Measurements from ENCODE around the gene C3orf18. TPM values are rescaled to one million over a fixed set of nuclear protein-coding genes. Genes with fewer than 3 reads are reported as not detected.
A peak's percentile ranks its signal among the peaks of the same experiment; 100 is the strongest.

Gene C3orf18
- total RNA-seq, 2 experiments from 2014 or later = 29.0 to 33.9 TPM

DNA sequence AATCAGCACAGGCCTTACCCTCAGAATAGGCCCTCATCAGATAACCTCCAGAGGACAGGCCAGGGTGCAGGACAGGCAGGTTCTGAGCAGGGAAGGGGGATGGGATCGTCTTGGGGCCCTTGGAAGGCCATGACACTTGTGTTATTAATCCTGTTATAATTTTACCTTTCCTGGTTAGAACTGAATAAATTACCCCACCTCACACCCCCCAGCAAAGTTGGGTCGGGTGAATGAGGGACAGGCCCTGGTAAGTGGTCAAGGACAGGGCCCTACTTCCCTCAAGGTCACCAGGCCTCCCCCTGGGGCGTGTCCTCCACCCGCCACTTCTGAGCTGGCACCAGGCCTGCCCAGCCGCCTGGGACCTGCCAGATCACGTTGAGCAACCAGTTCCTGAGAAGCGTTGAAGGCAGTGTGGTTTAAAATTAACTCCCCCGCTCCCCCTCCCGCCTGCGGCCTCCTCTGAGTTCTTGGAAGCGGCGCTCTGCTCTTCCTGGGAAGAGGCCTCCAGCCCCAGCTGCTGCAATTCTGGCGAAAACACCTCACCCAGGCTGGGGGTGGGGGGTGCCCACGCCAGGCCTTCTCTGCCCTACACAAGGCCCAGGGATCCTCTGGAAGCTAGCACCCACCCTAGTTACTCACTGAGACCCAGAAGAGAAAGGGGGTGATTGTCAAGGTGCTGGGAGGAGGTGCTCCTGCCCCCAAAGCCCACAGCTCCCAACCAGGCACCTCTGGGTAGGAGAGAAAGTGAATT lies 33.5 kb upstream of the C3orf18 start:
- peaks cover 85% of the 10 kb centered on the region for H3K4me1 Mint-ChIP-seq
- CTCF ChIA-PET = interaction anchor here (0.8 to 13.4 kb wide), 6 partner anchors 10 to 33 kb away, joined by 3 to 211 read pairs (median 43); partner anchors contain the start of genes C3orf18, CISH, HEMK1 and MAPKAPK3
- no peaks in the 10 kb centered on the region for H3K27me3 Mint-ChIP-seq
- no peaks in the 10 kb centered on the region for H3K9me3 Mint-ChIP-seq
- H3K27ac Mint-ChIP-seq = peak overlapping the region; percentile 98
- H3K4me3 Mint-ChIP-seq = peak overlapping the region; percentile 99
- DNase-seq = peak; percentile 84
- POLR2A ChIA-PET = interaction anchor here (1.5 to 7.0 kb wide), 4 partner anchors 11 to 34 kb away, joined by 4 to 85 read pairs (median 66); partner anchors contain the start of genes C3orf18, CISH and HEMK1
- peaks cover 69% of the 10 kb centered on the region for H3K36me3 Mint-ChIP-seq (ENCODE audit: low read depth)

DNA sequence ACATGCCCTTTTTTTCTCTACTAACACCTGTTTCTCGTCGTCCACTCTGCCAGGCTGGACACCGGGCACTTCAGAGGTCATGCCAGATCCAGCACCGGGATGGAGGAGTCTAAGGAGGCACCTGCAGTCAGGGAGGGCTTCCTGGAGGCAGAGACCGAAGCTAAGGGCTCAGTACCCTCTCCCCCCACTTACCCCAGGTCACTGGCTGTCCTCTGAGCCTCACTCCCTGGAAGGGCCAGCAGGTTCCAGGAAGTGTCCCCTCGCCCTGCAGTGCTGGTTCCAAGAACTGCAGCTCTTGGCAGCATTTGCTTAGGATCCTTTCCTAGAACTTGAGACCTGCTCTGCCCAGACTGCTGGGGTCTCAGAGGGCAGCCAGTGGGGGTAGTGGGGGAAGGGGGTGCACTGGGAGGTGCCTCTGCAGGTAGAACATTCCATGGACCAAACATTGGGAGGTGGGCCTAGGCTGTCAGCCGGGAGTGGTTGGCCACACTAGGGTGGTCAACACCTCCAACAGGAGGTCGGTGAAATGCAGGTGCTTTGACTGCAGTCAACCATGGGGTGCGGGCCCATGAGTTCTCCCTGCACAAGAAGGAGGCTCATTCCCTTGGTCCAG lies 32.7 kb upstream of the C3orf18 start:
- Mint-ChIP-seq H3K9me3 (no peaks in the 10 kb centered on the region), H3K4me3 (peak overlapping the region; percentile 99)
- POLR2A ChIA-PET = interaction anchor here (0.6 to 7.0 kb wide), 4 partner anchors 11 to 835 kb away, joined by 3 to 85 read pairs (median 66); partner anchors contain the start of genes CISH and HEMK1

DNA sequence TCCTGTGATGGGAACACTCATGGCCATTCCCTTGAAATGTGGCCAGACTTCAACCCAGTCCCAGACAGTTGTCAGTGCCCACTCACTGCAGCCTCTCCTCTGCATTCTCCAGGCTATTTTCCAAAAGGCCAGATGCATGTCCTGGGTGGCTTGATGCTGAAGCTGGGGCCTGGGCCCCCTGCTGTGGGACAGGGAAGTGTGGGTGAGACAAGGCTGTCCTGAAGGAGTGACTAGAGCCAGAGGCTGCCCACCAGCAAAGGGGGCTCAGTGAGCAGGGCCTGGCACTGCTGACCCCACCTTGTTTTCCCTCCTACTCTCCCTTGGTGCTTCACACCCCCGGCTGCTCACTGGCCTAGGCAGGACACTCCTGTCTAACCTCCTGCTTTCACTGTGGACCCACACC lies 32.2 kb upstream of the C3orf18 start:
- H3K4me3 Mint-ChIP-seq = peak overlapping the region; percentile 99
- ChIA-PET POLR2A (interaction anchor here (3.5 to 7.0 kb wide), 3 partner anchors 10 to 29 kb away, joined by 56 to 85 read pairs (median 76); partner anchors contain the start of genes CISH and HEMK1), CTCF (interaction anchor here (0.9 to 13.4 kb wide), 4 partner anchors 9 to 26 kb away, joined by 5 to 211 read pairs (median 118); partner anchors contain the start of genes CISH and HEMK1)
- DNase-seq = no peak
- no peaks in the 10 kb centered on the region for H3K9me3 Mint-ChIP-seq
- no peaks in the 10 kb centered on the region for H3K27me3 Mint-ChIP-seq
- H3K27ac Mint-ChIP-seq = peak overlapping the region; percentile 98
- peaks cover 61% of the 10 kb centered on the region for H3K36me3 Mint-ChIP-seq (ENCODE audit: low read depth)
- H3K4me1 Mint-ChIP-seq = peaks cover 85% of the 10 kb centered on the region

More for the DNA sequence above, 32.7 kb upstream of the C3orf18 start:
- no peak for DNase-seq
- H3K27ac Mint-ChIP-seq = peak overlapping the region; percentile 98
- H3K27me3 Mint-ChIP-seq = no peaks in the 10 kb centered on the region
- peaks cover 63% of the 10 kb centered on the region for H3K36me3 Mint-ChIP-seq (ENCODE audit: low read depth)
- peaks cover 85% of the 10 kb centered on the region for H3K4me1 Mint-ChIP-seq
- CTCF ChIA-PET = interaction anchor here (1.1 to 13.4 kb wide), 4 partner anchors 10 to 33 kb away, joined by 3 to 211 read pairs (median 118); partner anchors contain the start of genes C3orf18, CISH and HEMK1

DNA sequence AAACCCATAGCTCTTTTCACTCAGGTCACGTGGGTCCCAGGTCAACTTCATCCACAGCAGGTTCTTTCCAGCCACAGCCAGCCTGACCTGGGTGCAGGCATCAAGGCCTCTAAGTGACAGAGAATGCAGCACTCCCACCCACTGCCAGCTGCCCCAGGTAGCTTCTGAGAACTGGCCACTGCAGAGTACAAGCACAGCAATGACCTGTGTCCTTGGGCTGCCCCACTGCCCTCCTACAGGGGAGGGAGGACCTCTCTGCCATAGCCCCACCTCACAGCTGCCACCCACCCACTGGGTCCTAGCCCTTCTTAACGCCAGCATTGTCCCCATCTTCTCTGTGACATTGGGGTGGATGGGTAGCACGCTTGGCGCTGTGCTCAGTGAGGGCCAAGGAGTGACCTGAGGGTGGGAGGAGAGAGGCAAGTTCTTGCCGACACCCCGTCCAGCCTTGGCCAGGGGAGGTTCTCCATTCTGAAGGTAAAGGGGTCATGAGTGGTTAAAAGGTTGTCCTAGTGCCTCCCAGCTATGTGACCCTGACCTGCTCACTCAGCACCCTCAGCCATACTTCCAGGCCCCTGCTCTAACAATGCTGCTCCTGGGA lies 31.7 kb upstream of the C3orf18 start:
- peaks cover 86% of the 10 kb centered on the region for H3K4me1 Mint-ChIP-seq
- H3K27me3 Mint-ChIP-seq = no peaks in the 10 kb centered on the region
- no peaks in the 10 kb centered on the region for H3K9me3 Mint-ChIP-seq
- H3K27ac Mint-ChIP-seq = peak overlapping the region; percentile 98
- H3K4me3 Mint-ChIP-seq = no peak overlapping the region
- DNase-seq = no peak
- ChIA-PET CTCF (interaction anchor here (0.9 to 13.4 kb wide), 5 partner anchors 9 to 25 kb away, joined by 3 to 209 read pairs (median 8); partner anchors contain the start of genes CISH and HEMK1), POLR2A (no interaction called here)
- peaks cover 56% of the 10 kb centered on the region for H3K36me3 Mint-ChIP-seq (ENCODE audit: low read depth)

DNA sequence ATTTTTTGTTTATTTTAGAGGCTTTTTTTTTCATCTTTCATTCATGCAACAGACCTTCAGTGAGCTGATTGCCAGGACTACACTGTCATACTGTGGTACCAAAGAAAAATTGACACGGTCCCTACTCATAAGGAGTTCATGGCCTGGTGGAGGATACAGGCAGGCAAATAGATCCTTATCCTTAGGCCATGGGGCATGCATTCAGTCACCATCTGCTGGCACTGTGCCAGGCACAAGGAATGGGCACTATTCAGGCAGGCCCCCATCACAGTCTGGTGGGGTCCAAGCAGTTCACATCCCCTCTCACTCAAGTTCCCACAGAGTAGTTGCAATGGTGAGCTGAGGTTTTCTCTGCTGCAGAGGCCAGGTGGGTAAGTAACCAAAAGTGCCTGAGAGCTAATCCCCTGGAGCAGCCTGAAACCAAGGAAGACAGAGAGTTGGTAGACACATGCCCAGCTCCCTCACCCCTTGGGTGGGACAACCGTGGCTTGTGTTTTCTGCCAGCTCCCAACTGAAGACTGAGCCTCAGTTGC lies 26.8 kb upstream of the C3orf18 start:
- DNase-seq = no peak
- H3K27me3 Mint-ChIP-seq = no peaks in the 10 kb centered on the region
- H3K9me3 Mint-ChIP-seq = no peaks in the 10 kb centered on the region
- ChIA-PET CTCF (interaction anchor here (1.3 to 11.1 kb wide), 4 partner anchors 9 to 19 kb away, joined by 3 to 284 read pairs (median 108); partner anchors contain the start of genes C3orf18, CISH and HEMK1), POLR2A (no interaction called here)
- peak overlapping the region; percentile 96 for H3K27ac Mint-ChIP-seq
- peaks cover 24% of the 10 kb centered on the region for H3K36me3 Mint-ChIP-seq (ENCODE audit: low read depth)
- H3K4me1 Mint-ChIP-seq = peaks cover 85% of the 10 kb centered on the region
- no peak overlapping the region for H3K4me3 Mint-ChIP-seq

DNA sequence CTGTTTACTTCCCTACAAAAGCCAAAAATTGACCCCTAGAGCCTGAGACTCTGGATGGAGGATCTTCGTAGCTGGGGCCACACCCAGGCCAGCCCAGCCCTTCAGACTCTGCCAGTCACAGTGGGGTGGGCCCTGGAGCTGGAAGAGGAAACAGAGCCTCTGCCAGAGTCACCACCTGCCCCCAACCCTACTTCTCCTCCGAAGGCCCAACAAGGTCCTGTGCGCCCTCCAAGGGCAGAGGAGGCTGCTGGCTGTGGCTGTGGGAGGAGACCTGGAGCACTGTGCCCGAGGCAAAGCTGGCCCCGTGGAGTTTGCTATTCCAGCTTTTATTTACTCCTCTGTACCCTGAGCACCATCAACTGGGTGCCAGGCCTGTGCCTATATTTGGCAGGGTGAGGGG lies 25.0 kb upstream of the C3orf18 start:
- CTCF ChIA-PET = interaction anchor here (0.9 to 11.1 kb wide), 5 partner anchors 13 to 40 kb away, joined by 4 to 284 read pairs (median 76); partner anchors contain the start of genes C3orf18, CISH, HEMK1 and MAPKAPK3
- H3K9me3 Mint-ChIP-seq = no peaks in the 10 kb centered on the region
- no peak for DNase-seq

DNA sequence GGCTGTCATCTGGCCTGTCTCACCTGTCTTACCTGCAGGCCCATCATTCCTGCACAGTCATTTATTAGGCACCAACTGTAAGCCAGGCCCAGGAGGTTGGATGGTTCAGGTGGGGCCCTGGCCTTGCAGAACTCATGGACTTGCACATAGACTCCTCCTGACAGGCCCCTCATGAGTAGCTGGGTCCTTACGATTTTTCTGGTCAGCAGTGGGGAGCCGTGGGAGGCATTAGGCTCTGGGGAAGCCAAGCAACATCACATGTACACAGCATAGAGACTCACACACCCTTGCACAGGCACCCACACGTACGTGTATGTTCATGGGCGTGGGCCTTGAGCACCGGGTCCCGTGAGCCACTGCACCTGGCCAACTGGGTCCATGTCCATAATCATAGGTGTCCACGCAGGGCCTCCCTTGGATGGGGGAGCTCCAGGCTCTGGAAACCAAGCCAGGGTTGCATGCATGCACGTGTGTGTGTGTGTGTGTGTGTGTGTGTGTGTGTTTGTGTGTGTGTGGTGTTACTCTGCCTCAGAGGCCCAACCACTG lies 23.7 kb upstream of the C3orf18 start:
- peak overlapping the region; percentile 70 for H3K4me3 Mint-ChIP-seq
- peaks cover 96% of the 10 kb centered on the region for H3K4me1 Mint-ChIP-seq
- H3K27ac Mint-ChIP-seq = peak overlapping the region; percentile 96
- H3K36me3 Mint-ChIP-seq (ENCODE audit: low read depth) = peaks cover 15% of the 10 kb centered on the region
- ChIA-PET CTCF (interaction anchor here (0.6 to 11.1 kb wide), 12 partner anchors 8 to 879 kb away, joined by 3 to 284 read pairs (median 4); partner anchors contain the start of genes C3orf18, CISH, CYB561D2 and HEMK1), POLR2A (interaction anchor here (0.7 to 7.3 kb wide), 9 partner anchors 12 to 25 kb away, joined by 3 to 76 read pairs (median 5); partner anchors contain the start of genes CISH and HEMK1)
- DNase-seq = no peak
- no peaks in the 10 kb centered on the region for H3K9me3 Mint-ChIP-seq
- H3K27me3 Mint-ChIP-seq = no peaks in the 10 kb centered on the region

More for the DNA sequence above, 25.0 kb upstream of the C3orf18 start:
- Mint-ChIP-seq H3K4me1 (peaks cover 86% of the 10 kb centered on the region), H3K27me3 (no peaks in the 10 kb centered on the region), H3K4me3 (peak overlapping the region; percentile 3), H3K36me3 (ENCODE audit: low read depth) (peaks cover 14% of the 10 kb centered on the region), H3K27ac (peak overlapping the region; percentile 96)
- POLR2A ChIA-PET = interaction anchor here (1.1 to 7.3 kb wide), 4 partner anchors 11 to 22 kb away, joined by 5 to 76 read pairs (median 8); no protein-coding TSS in a partner anchor

DNA sequence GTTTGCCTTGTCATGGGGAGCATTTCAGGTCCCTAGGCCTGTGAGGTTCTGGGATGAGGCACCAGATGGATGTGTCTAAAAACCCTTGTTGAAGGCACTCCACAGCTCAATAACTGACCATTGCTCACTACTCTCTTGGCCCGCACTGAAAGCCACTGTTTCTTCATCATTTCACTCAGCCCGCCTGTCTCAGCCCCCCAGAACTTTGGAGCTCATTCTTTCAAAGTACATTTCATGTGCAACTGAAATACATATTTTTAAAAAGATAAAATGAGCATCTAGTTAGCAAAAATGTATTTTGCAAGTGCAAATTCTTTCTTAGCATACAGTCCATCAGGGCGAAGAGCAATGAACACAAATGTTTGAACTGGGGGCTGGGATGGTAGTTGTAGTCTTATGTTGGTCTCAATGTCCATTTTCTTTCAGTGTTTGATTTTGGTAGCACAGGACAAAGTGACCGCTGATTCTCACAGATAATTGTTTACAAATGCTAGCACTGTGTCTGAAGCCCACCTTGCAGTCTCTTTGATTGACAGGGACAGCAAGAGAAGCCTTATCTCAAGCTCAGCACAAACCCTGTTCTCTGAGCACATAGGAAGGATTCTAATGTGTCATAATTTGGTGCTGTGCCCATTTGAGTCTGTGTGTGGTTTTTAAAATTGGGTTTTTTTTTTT lies 21.3 kb upstream of the C3orf18 start:
- peaks cover 92% of the 10 kb centered on the region for H3K4me1 Mint-ChIP-seq
- no peak for DNase-seq

DNA sequence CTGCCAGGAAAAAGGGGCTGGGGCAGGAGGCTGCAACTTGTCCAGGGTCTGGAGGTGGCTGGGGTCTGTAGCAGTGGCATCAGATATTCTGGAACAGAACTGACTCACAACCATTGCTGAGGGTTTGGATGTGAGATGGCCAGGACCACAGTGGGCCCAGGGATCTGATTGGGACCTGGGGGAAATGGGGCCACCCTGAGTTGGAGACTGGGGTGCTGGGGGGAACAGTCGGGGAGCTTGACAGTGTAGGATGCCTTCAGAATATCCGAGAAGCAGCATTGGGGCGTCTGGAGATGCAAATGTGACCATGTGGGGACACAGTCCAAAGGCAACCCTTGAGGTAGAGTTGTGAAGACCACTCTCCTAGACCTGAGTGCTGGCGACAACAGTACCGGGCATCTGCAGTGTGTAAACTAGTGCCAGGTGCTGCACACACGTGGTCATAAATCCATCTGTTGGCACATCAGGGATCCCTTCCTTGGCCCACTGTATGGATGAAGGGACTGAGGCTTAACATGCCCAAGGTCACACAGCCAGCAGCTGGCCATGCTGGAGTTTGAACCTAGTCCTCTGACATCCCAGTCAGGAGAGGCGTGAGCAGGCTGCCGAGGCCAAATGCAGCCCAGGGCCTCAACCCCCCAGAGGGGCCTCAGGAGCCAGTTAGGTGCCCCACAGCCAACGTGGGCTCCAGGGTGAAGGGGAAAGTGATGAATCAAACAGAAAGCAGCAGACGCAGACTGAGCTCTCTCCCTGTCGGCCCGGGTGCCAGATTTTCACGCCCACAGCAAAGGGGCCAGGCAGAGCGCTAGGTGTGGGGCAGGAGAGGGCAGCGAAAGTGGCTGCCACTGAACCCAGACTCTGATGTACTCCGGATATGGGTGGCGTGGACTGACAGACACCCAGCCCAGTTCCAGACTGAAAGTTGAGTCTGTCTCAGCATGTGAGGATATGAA lies 20.5 kb upstream of the C3orf18 start:
- ChIA-PET CTCF (interaction anchor here (2.6 to 11.1 kb wide), 4 partner anchors 10 to 27 kb away, joined by 8 to 284 read pairs (median 144); partner anchors contain the start of genes C3orf18, CISH, HEMK1 and MAPKAPK3), POLR2A (interaction anchor here (1.0 to 7.3 kb wide), 6 partner anchors 14 to 25 kb away, joined by 3 to 76 read pairs (median 4); partner anchors contain the start of gene CISH)
- H3K27me3 Mint-ChIP-seq = no peaks in the 10 kb centered on the region

More for the DNA sequence above, 21.3 kb upstream of the C3orf18 start:
- ChIA-PET POLR2A (interaction anchor here (0.8 to 7.3 kb wide), 8 partner anchors 10 to 29 kb away, joined by 3 to 76 read pairs (median 4); partner anchors contain the start of gene CISH), CTCF (interaction anchor here (0.7 to 11.1 kb wide), 5 partner anchors 13 to 910 kb away, joined by 3 to 284 read pairs (median 76); partner anchors contain the start of genes C3orf18, CISH, HEMK1 and MAPKAPK3)
- H3K4me3 Mint-ChIP-seq = peak overlapping the region; percentile 70
- H3K36me3 Mint-ChIP-seq (ENCODE audit: low read depth) = peaks cover 24% of the 10 kb centered on the region
- H3K9me3 Mint-ChIP-seq = no peaks in the 10 kb centered on the region
- peak overlapping the region; percentile 96 for H3K27ac Mint-ChIP-seq
- H3K27me3 Mint-ChIP-seq = no peaks in the 10 kb centered on the region

DNA sequence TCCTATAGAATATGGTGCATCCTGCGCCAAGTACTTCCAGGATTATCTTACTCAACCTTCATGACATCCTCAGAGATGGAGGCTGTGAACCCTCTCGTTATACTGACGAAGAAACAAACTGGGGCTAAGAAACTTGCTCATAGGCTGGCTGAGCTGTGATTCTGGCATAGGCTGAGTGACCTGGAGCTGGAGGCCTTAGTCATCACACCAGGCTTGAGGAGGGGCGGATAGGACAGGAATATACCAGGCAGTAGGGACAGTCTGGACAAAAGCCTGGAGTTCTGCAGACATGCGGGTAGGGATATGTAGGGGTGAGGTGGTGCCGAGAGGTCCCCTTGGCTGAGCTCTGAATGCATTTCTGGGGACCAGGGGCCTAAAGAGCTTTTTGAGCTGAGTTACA lies 19.8 kb upstream of the C3orf18 start:
- peaks cover 86% of the 10 kb centered on the region for H3K4me1 Mint-ChIP-seq
- ChIA-PET POLR2A (interaction anchor here (1.0 to 7.3 kb wide), 4 partner anchors 14 to 26 kb away, joined by 3 to 76 read pairs (median 3); no protein-coding TSS in a partner anchor), CTCF (interaction anchor here (2.6 to 11.1 kb wide), 4 partner anchors 11 to 27 kb away, joined by 8 to 284 read pairs (median 144); partner anchors contain the start of genes C3orf18, CISH, HEMK1 and MAPKAPK3)

More for the DNA sequence above, 20.5 kb upstream of the C3orf18 start:
- DNase-seq = peak; percentile 71
- peak overlapping the region; percentile 96 for H3K27ac Mint-ChIP-seq
- H3K4me3 Mint-ChIP-seq = peak overlapping the region; percentile 45
- H3K4me1 Mint-ChIP-seq = peaks cover 89% of the 10 kb centered on the region
- H3K9me3 Mint-ChIP-seq = no peaks in the 10 kb centered on the region
- peaks cover 32% of the 10 kb centered on the region for H3K36me3 Mint-ChIP-seq (ENCODE audit: low read depth)

More for the DNA sequence above, 19.8 kb upstream of the C3orf18 start:
- no peak for DNase-seq
- Mint-ChIP-seq H3K4me3 (peak overlapping the region; percentile 31), H3K9me3 (no peaks in the 10 kb centered on the region), H3K27me3 (no peaks in the 10 kb centered on the region), H3K36me3 (ENCODE audit: low read depth) (peaks cover 37% of the 10 kb centered on the region), H3K27ac (peak overlapping the region; percentile 96)
